IMR-90 (cell line): Measurements from ENCODE around the gene THBS1.

ENCODE experiments used
- BHLHE40 ChIP-seq: fragments of 150-350 bp; IDR thresholded peaks from 2 replicates; pipeline ENCODE4 v1.6.1; 2016; ENCODE audit warnings: mild to moderate bottlenecking, low read depth, low read length
- CEBPB ChIP-seq: IDR thresholded peaks from 2 replicates; pipeline ENCODE4 v1.6.1; 2012; ENCODE audit warnings: low read depth, low read length, improper control_type of control experiment
- MAZ ChIP-seq: IDR thresholded peaks from 2 replicates; pipeline ENCODE4 v1.6.1; 2012; ENCODE audit warnings: low read depth, mild to moderate bottlenecking, low read length, improper control_type of control experiment, moderate library complexity, borderline replicate concordance
- MXI1 ChIP-seq: IDR thresholded peaks from 2 replicates; pipeline ENCODE4 v1.6.1; 2012; ENCODE audit warnings: low read depth, mild to moderate bottlenecking, low read length, moderate library complexity, borderline replicate concordance
- NFE2L2 ChIP-seq: fragments of 150-350 bp; IDR thresholded peaks from 2 replicates; pipeline ENCODE4 v1.6.1; 2016; ENCODE audit warnings: low read depth, mild to moderate bottlenecking, low read length
- POLR2A ChIP-seq: IDR thresholded peaks from 2 replicates; pipeline ENCODE4 v1.6.1; 2012; ENCODE audit warnings: mild to moderate bottlenecking, low read depth, low read length
- RAD21 ChIP-seq: IDR thresholded peaks from 2 replicates; pipeline ENCODE4 v1.6.1; 2012; ENCODE audit warnings: low read length, improper control_type of control experiment
- RCOR1 ChIP-seq: IDR thresholded peaks from 2 replicates; pipeline ENCODE4 v1.6.1; 2012; ENCODE audit warnings: mild to moderate bottlenecking, low read length, improper control_type of control experiment; ENCODE audit not compliant: insufficient replicate concordance
- SMC3 ChIP-seq: fragments of 150-350 bp; IDR thresholded peaks from 2 replicates; pipeline ENCODE4 v1.6.1; 2016; ENCODE audit warnings: low read depth, mild to moderate bottlenecking, antibody characterized with exemption, low read length, moderate library complexity
- TF ChIP-seq, protein P1 (sequence below): conservative IDR thresholded peaks from 2 replicates; pipeline ENCODE4 v1.5.1; 2012; ENCODE audit warnings: mild to moderate bottlenecking, low read depth, low read length, improper control_type of control experiment
- TF ChIP-seq, protein P2 (sequence below): fragments of 150-350 bp; IDR thresholded peaks from 2 replicates; pipeline ENCODE4 v1.6.1; 2017; ENCODE audit warnings: mild to moderate bottlenecking, antibody characterized with exemption, low read length, low read depth

DNA sequence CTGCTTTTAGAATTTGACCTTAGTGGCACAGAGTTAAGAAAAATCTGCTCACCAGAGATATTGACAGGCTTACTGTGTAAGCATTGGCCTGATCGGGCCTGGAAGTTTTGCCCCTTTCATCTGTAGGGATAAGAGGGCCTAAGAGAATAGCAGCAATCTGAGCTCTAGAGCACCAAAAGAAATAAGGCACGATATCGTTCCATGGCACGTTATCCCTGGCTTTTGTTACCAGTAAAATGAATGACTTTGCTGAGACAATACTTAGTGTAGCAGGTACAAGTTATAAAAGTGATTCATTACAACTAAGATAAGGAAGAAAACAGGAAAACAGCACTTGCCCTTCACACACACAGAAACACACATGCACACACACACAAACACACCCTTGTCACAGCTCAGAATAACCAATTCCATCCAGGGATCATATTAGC is 5.0 kb downstream of the THBS1 start:
- TF ChIP-seq POLR2A (no peak), CEBPB (no peak), SMC3 (no peak), RCOR1 (no peak), MXI1 (no peak), MAZ (no peak), RAD21 (no peak), BHLHE40 (no peak), NFE2L2 (no peak)
- TF ChIP-seq, protein P1, sequence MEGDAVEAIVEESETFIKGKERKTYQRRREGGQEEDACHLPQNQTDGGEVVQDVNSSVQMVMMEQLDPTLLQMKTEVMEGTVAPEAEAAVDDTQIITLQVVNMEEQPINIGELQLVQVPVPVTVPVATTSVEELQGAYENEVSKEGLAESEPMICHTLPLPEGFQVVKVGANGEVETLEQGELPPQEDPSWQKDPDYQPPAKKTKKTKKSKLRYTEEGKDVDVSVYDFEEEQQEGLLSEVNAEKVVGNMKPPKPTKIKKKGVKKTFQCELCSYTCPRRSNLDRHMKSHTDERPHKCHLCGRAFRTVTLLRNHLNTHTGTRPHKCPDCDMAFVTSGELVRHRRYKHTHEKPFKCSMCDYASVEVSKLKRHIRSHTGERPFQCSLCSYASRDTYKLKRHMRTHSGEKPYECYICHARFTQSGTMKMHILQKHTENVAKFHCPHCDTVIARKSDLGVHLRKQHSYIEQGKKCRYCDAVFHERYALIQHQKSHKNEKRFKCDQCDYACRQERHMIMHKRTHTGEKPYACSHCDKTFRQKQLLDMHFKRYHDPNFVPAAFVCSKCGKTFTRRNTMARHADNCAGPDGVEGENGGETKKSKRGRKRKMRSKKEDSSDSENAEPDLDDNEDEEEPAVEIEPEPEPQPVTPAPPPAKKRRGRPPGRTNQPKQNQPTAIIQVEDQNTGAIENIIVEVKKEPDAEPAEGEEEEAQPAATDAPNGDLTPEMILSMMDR: no peak
- TF ChIP-seq, protein P2, sequence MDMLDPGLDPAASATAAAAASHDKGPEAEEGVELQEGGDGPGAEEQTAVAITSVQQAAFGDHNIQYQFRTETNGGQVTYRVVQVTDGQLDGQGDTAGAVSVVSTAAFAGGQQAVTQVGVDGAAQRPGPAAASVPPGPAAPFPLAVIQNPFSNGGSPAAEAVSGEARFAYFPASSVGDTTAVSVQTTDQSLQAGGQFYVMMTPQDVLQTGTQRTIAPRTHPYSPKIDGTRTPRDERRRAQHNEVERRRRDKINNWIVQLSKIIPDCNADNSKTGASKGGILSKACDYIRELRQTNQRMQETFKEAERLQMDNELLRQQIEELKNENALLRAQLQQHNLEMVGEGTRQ: no peak
